Loucy (cell line): ENCODE results near the gene SDR42E2.

Experiments used
- EZH2phosphoT487 ChIP-seq: fragments of 200-600 bp; IDR thresholded peaks from 2 replicates; pipeline ENCODE4 v1.6.1; 2018; ENCODE audit warnings: antibody characterized with exemption, mild to moderate bottlenecking, moderate library complexity, borderline replicate concordance
- TF ChIP-seq, protein P1 (sequence below): fragments of 200-600 bp; sonication (generic); conservative IDR thresholded peaks from 2 replicates; pipeline ENCODE4 v1.5.1; 2014; ENCODE audit warnings: mild to moderate bottlenecking, antibody characterized with exemption, low read length

DNA sequence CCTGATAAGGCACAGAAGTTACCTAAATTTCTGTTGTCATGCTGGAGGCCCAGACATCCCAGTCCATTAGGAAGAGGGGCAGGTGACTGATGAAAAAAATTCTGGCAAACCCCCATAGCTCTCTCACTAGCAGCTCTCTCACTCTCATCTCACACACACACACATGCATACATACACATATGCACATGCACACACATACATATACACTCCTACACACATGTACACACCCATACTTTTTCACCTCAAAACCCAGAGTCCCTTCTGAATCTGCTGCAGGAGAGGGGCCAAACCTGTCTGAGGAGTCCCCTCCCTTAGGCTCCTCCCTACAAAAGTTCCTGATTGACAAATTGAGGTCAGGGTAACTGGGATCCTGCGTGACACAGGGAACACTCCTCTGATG, 22.6 kb upstream of the SDR42E2 start:
- TF ChIP-seq, protein P1, sequence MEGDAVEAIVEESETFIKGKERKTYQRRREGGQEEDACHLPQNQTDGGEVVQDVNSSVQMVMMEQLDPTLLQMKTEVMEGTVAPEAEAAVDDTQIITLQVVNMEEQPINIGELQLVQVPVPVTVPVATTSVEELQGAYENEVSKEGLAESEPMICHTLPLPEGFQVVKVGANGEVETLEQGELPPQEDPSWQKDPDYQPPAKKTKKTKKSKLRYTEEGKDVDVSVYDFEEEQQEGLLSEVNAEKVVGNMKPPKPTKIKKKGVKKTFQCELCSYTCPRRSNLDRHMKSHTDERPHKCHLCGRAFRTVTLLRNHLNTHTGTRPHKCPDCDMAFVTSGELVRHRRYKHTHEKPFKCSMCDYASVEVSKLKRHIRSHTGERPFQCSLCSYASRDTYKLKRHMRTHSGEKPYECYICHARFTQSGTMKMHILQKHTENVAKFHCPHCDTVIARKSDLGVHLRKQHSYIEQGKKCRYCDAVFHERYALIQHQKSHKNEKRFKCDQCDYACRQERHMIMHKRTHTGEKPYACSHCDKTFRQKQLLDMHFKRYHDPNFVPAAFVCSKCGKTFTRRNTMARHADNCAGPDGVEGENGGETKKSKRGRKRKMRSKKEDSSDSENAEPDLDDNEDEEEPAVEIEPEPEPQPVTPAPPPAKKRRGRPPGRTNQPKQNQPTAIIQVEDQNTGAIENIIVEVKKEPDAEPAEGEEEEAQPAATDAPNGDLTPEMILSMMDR: no peak
- no peak for TF ChIP-seq EZH2phosphoT487
